ENCODE data around the gene KIF6. TPM values are rescaled to one million over a fixed set of nuclear protein-coding genes. Genes with fewer than 3 reads are reported as not detected.

KIF6 gene
- total and polyA plus RNA-seq, 2 of the 8 experiments (the other 6 are each of a cell fraction or from before 2014, with no cell fraction given), result 0.53 to 0.65 TPM

DNA sequence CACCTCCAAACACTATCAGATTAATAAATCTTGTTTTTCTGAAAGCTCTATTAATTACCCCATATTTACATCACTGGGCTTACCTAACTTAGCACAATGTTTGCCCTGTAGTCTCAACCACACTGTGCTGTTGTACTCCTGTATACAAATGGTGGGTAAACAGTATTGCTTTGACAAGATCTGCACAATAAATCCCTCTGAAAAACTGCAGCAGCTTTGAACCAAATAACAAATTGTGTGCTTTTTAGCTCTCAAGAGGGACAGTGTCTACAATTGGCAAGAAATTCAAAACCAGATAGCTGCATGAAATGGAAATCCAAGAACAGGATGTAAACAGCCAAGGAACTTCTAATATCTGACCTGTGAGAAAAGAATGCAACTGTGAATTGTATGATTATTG, 10.4 kb downstream of the KIF6 start:
- POLR2A ChIA-PET (ENCODE audit: partially characterized antibody), result no interaction called here
- Histone ChIP-seq H3K9ac (replicated peaks in 1 of 4; ENCODE audit: extremely low read depth in 1 of 4, low read depth in 3 of 4, low read length in 3 of 4) (no peak overlapping the region), H2BK12ac (ENCODE audit: low read depth, low read length) (no peak overlapping the region), H2BK15ac (ENCODE audit: low read length) (no peak overlapping the region), H3K36me3 (ENCODE audit: control insufficient read depth in 2 of 4, insufficient read depth in 4 of 4, low read length in 3 of 4) (no peaks in the 10 kb centered on the region), H3K79me2 (ENCODE audit: control insufficient read depth in 1 of 2, insufficient read depth in 2 of 2, low read length in 2 of 2) (no peaks in the 10 kb centered on the region), H4K91ac (replicated peaks; ENCODE audit: insufficient read length, low read length) (no peak overlapping the region), H3K23me2 (ENCODE audit: low read depth, low read length) (no peaks in the 10 kb centered on the region), H3K4me2 (ENCODE audit: insufficient read depth in 1 of 2, low read depth in 2 of 2, low read length in 2 of 2) (no peak overlapping the region), H4K8ac (ENCODE audit: extremely low read depth, insufficient read depth, low read length) (no peak overlapping the region), H2AFZ (ENCODE audit: low read length) (no peak overlapping the region), H3K4me3 (ENCODE audit: extremely low read depth in 1 of 4, insufficient read depth in 2 of 4, low read depth in 3 of 4, low read length in 4 of 4) (no peak overlapping the region), H2AK5ac (ENCODE audit: low read depth, low read length) (no peak overlapping the region), H3K4ac (replicated peaks; ENCODE audit: insufficient read length, low read depth, low read length) (no peak overlapping the region), H3K4me1 (replicated peaks in 1 of 4; ENCODE audit: control insufficient read depth in 3 of 4, insufficient read depth in 4 of 4, low read length in 3 of 4) (peaks cover 0 to 2% (median 0%) of the 10 kb centered on the region in 4 experiments; a peak in 1 of 7 replicates), H3K56ac (replicated peaks; ENCODE audit: insufficient read length, low read depth, low read length) (no peak overlapping the region), H2BK20ac (ENCODE audit: low read length) (no peak overlapping the region), H3K23ac (ENCODE audit: insufficient read length) (no peak overlapping the region), H3K27me3 (replicated peaks in 1 of 4; ENCODE audit: control insufficient read depth in 3 of 4, extremely low read depth in 1 of 4, insufficient read depth in 3 of 4, low read length in 3 of 4) (no peaks in the 10 kb centered on the region), H2BK5ac (ENCODE audit: low read depth, low read length) (no peak overlapping the region), H3K14ac (ENCODE audit: insufficient read length) (no peak overlapping the region), H3K79me1 (ENCODE audit: low read depth, low read length) (no peaks in the 10 kb centered on the region), H4K5ac (ENCODE audit: insufficient read length, low read depth, low read length) (no peak overlapping the region), H4K20me1 (replicated peaks in 1 of 2; ENCODE audit: control insufficient read depth in 1 of 2, insufficient read depth in 2 of 2, low read length in 2 of 2) (no peaks in the 10 kb centered on the region), H3K27ac (ENCODE audit: low read depth, low read length) (no peak overlapping the region), H3K9me3 (ENCODE audit: insufficient read depth in 2 of 2, low read depth in 1 of 2, low read length in 1 of 2) (no peaks in the 10 kb centered on the region), H3K18ac (ENCODE audit: extremely low read depth, low read length) (no peak overlapping the region), H2BK120ac (replicated peaks; ENCODE audit: low read depth, low read length) (no peak overlapping the region)
- CTCF ChIA-PET (ENCODE audit: partially characterized antibody), result interaction anchor here (0.8 kb wide), 1 partner anchor 151 kb away, joined by 3 read pairs; no protein-coding TSS in a partner anchor
- FAIRE-seq (no peak), DNase-seq (ENCODE audit: low read depth in 1 of 2, low spot score in 2 of 2) (no peak)
- no peak for TF ChIP-seq GTF2F1 (IDR thresholded peaks at IDR 0.05; ENCODE audit: borderline replicate concordance, low read depth, low read length)
- TF ChIP-seq, protein P1, sequence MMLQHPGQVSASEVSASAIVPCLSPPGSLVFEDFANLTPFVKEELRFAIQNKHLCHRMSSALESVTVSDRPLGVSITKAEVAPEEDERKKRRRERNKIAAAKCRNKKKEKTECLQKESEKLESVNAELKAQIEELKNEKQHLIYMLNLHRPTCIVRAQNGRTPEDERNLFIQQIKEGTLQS (IDR thresholded peaks at IDR 0.05; ENCODE audit: insufficient read depth, low read depth, low read length), result no peak
- no peak for TF ChIP-seq RAD21 (IDR thresholded peaks at IDR 0.05 in 1 of 2, conservative IDR thresholded peaks at IDR 0.05 in 1 of 2; ENCODE audit: low read depth in 2 of 2, low read length in 2 of 2)
- no peak for TF ChIP-seq ASH2L (IDR thresholded peaks at IDR 0.05; ENCODE audit: low read length)
- TF ChIP-seq, protein P2, sequence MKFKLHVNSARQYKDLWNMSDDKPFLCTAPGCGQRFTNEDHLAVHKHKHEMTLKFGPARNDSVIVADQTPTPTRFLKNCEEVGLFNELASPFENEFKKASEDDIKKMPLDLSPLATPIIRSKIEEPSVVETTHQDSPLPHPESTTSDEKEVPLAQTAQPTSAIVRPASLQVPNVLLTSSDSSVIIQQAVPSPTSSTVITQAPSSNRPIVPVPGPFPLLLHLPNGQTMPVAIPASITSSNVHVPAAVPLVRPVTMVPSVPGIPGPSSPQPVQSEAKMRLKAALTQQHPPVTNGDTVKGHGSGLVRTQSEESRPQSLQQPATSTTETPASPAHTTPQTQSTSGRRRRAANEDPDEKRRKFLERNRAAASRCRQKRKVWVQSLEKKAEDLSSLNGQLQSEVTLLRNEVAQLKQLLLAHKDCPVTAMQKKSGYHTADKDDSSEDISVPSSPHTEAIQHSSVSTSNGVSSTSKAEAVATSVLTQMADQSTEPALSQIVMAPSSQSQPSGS (IDR thresholded peaks at IDR 0.05; ENCODE audit: low read length), result no peak
- TF ChIP-seq RNF2 (IDR thresholded peaks at IDR 0.05; ENCODE audit: borderline replicate concordance, low read depth, low read length, missing control alignments, poor library complexity, severe bottlenecking), result no peak
- TF ChIP-seq, protein P3, sequence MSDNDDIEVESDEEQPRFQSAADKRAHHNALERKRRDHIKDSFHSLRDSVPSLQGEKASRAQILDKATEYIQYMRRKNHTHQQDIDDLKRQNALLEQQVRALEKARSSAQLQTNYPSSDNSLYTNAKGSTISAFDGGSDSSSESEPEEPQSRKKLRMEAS (IDR thresholded peaks at IDR 0.05), result no peak
- no peak for TF ChIP-seq CHD1 (IDR thresholded peaks at IDR 0.05; ENCODE audit: low read depth, low read length)
- TF ChIP-seq KDM4A (IDR thresholded peaks at IDR 0.05; ENCODE audit: low read depth, low read length, severe bottlenecking), result no peak

Data from H1 (cell line).